OCI-LY1 (cell line): Measurements from ENCODE around the gene RBM15B.

Experiments used
- H2AFZ ChIP-seq: fragments of 200-600 bp; sonication (generic), shearing (Covaris generic); 2 replicates; pipeline ENCODE4 v1.6.0; 2014; ENCODE audit warnings: antibody characterized with exemption, mild to moderate bottlenecking, low read length
- H3F3A ChIP-seq: fragments of 200-600 bp; sonication (generic), shearing (Covaris generic); 2 replicates; pipeline ENCODE4 v1.6.0; 2014; ENCODE audit warnings: mild to moderate bottlenecking, antibody characterized with exemption, low read length, moderate library complexity; ENCODE audit not compliant: insufficient read depth
- H3K27ac ChIP-seq: fragments of 200-600 bp; sonication (generic); 2 replicates; pipeline ENCODE4 v1.5.1; 2014; ENCODE audit warnings: low read length, mixed run types, mild to moderate bottlenecking, low read depth; ENCODE audit not compliant: poor library complexity, severe bottlenecking
- H3K27me3 ChIP-seq: fragments of 200-600 bp; sonication (generic); 2 replicates; pipeline ENCODE4 v1.6.0; 2014; ENCODE audit warnings: antibody characterized with exemption, mild to moderate bottlenecking, low read length, moderate library complexity; ENCODE audit not compliant: insufficient read depth
- H3K36me3 ChIP-seq: fragments of 200-600 bp; sonication (generic); 2 replicates; pipeline ENCODE4 v1.6.1; 2014; ENCODE audit warnings: mild to moderate bottlenecking, antibody characterized with exemption, low read length, moderate library complexity, mixed read lengths; ENCODE audit not compliant: insufficient read depth
- H3K4me1 ChIP-seq: fragments of 200-600 bp; sonication (generic); 2 replicates; pipeline ENCODE4 v1.5.1; 2014; ENCODE audit warnings: mild to moderate bottlenecking, low read length, moderate library complexity; ENCODE audit not compliant: insufficient read depth, severe bottlenecking
- H3K4me2 ChIP-seq: fragments of 200-600 bp; sonication (generic), shearing (Covaris generic); 2 replicates; pipeline ENCODE4 v1.6.1; 2014; ENCODE audit warnings: low read length
- H3K4me3 ChIP-seq: fragments of 200-600 bp; sonication (generic); 2 replicates; pipeline ENCODE4 v1.5.1; 2014; ENCODE audit warnings: low read length, low read depth, mild to moderate bottlenecking, mixed read lengths; ENCODE audit not compliant: poor library complexity, severe bottlenecking
- H3K79me2 ChIP-seq: fragments of 200-600 bp; shearing (Covaris generic); 2 replicates; pipeline ENCODE4 v1.6.1; 2016; ENCODE audit warnings: mixed run types, low read length, mixed read lengths; ENCODE audit not compliant: insufficient read depth
- H3K9ac ChIP-seq: fragments of 200-600 bp; sonication (generic), shearing (Covaris generic); 2 replicates; pipeline ENCODE4 v1.6.1; 2014; ENCODE audit warnings: mild to moderate bottlenecking, low read length, mixed read lengths
- H3K9me2 ChIP-seq: fragments of 200-600 bp; sonication (generic), shearing (Covaris generic); 2 replicates; pipeline ENCODE4 v1.6.1; 2014; ENCODE audit warnings: low read depth, mild to moderate bottlenecking, low read length, mixed read lengths
- H3K9me3 ChIP-seq: fragments of 200-600 bp; shearing (Covaris generic); 2 replicates; pipeline ENCODE4 v1.6.1; 2014; ENCODE audit warnings: low read length, mixed read lengths
- H4K20me1 ChIP-seq: fragments of 200-600 bp; sonication (generic), shearing (Covaris generic); 2 replicates; pipeline ENCODE4 v1.6.0; 2016; ENCODE audit warnings: mild to moderate bottlenecking, low read length; ENCODE audit not compliant: insufficient read depth
- EZH2 ChIP-seq: fragments of 200-600 bp; sonication (generic), shearing (Covaris generic); IDR thresholded peaks from 2 replicates; pipeline ENCODE4 v1.8.0; 2017; ENCODE audit warnings: borderline replicate concordance, mixed run types, mild to moderate bottlenecking, antibody characterized with exemption, low read length, moderate library complexity, mixed read lengths
- TF ChIP-seq, protein P1 (sequence below): fragments of 200-600 bp; sonication (generic), shearing (Covaris generic); IDR thresholded peaks from 2 replicates; pipeline ENCODE4 v1.5.1; 2017; ENCODE audit warnings: mild to moderate bottlenecking, antibody characterized with exemption, low read length, moderate library complexity, mixed read lengths

The RBM15B gene

GRCh38 chr3:51353131-51353530, 38.0 kb upstream of the RBM15B start:
- H4K20me1 ChIP-seq, result no peaks in the 10 kb centered on the region
- TF ChIP-seq, protein P1, sequence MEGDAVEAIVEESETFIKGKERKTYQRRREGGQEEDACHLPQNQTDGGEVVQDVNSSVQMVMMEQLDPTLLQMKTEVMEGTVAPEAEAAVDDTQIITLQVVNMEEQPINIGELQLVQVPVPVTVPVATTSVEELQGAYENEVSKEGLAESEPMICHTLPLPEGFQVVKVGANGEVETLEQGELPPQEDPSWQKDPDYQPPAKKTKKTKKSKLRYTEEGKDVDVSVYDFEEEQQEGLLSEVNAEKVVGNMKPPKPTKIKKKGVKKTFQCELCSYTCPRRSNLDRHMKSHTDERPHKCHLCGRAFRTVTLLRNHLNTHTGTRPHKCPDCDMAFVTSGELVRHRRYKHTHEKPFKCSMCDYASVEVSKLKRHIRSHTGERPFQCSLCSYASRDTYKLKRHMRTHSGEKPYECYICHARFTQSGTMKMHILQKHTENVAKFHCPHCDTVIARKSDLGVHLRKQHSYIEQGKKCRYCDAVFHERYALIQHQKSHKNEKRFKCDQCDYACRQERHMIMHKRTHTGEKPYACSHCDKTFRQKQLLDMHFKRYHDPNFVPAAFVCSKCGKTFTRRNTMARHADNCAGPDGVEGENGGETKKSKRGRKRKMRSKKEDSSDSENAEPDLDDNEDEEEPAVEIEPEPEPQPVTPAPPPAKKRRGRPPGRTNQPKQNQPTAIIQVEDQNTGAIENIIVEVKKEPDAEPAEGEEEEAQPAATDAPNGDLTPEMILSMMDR, result no peak
- no peak for TF ChIP-seq EZH2
- H3K79me2 ChIP-seq, result no peaks in the 10 kb centered on the region
- H3K36me3 ChIP-seq, result no peaks in the 10 kb centered on the region
- H3K27me3 ChIP-seq, result no peaks in the 10 kb centered on the region; the same call in 1 of the 2 replicates
- H3K4me3 ChIP-seq, result no peak overlapping the region
- H3K4me1 ChIP-seq, result no peaks in the 10 kb centered on the region
- H3K9me3 ChIP-seq, result no peaks in the 10 kb centered on the region
- H3K27ac ChIP-seq, result no peak overlapping the region
- H3F3A ChIP-seq, result no peaks in the 10 kb centered on the region
- H2AFZ ChIP-seq, result no peak overlapping the region
- no peak overlapping the region for H3K4me2 ChIP-seq
- no peaks in the 10 kb centered on the region for H3K9me2 ChIP-seq
- no peak overlapping the region for H3K9ac ChIP-seq

- TF ChIP-seq, protein P1, result no peak
- no peak for TF ChIP-seq EZH2
- no peak overlapping the region for H3K4me2 ChIP-seq
- no peaks in the 10 kb centered on the region for H3F3A ChIP-seq
- no peak overlapping the region for H3K4me3 ChIP-seq
- no peaks in the 10 kb centered on the region; the same call in 1 of the 2 replicates for H3K27me3 ChIP-seq
- no peaks in the 10 kb centered on the region for H3K9me2 ChIP-seq
- no peak overlapping the region for H2AFZ ChIP-seq
- no peak overlapping the region for H3K27ac ChIP-seq
- H3K9ac ChIP-seq, result no peak overlapping the region
- no peaks in the 10 kb centered on the region for H3K4me1 ChIP-seq
- no peaks in the 10 kb centered on the region for H4K20me1 ChIP-seq
- H3K36me3 ChIP-seq, result no peaks in the 10 kb centered on the region
- H3K9me3 ChIP-seq, result no peaks in the 10 kb centered on the region
- no peaks in the 10 kb centered on the region for H3K79me2 ChIP-seq
Observed at GRCh38 chr3:51353691-51354090, 37.4 kb upstream of the RBM15B start.

DNA sequence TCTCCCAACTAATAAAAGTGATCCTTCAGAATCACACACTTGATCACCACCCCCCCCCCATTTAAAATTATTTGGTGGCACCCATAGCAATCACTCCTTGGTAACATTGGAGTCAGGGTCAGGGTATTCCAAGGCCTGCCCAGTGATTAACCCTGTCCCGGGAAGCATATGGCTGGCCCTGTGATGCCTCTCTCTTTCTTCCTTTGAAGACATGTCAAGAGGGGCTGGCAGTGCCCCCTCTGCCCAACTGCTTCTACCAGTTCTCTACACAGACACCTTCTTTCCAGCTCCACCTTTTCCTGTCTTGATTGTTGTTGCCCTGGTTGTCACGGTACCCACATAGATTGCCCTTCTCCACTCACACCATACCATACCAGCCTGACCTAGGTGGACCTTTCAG, 36.9 kb upstream of the RBM15B start:
- H3F3A ChIP-seq, result no peaks in the 10 kb centered on the region
- no peaks in the 10 kb centered on the region; the same call in 1 of the 2 replicates for H3K27me3 ChIP-seq
- TF ChIP-seq EZH2, result no peak
- TF ChIP-seq, protein P1, result no peak
- no peak overlapping the region for H3K9ac ChIP-seq
- no peak overlapping the region for H3K27ac ChIP-seq
- H3K36me3 ChIP-seq, result no peaks in the 10 kb centered on the region
- no peaks in the 10 kb centered on the region for H3K9me2 ChIP-seq
- H3K4me3 ChIP-seq, result no peak overlapping the region
- H4K20me1 ChIP-seq, result no peaks in the 10 kb centered on the region
- H3K4me2 ChIP-seq, result no peak overlapping the region
- H2AFZ ChIP-seq, result no peak overlapping the region
- no peaks in the 10 kb centered on the region for H3K9me3 ChIP-seq
- no peaks in the 10 kb centered on the region for H3K79me2 ChIP-seq
- H3K4me1 ChIP-seq, result no peaks in the 10 kb centered on the region
